Measurements from ENCODE around the gene WASF3. TPM values are rescaled to one million over a fixed set of nuclear protein-coding genes. Genes with fewer than 3 reads are reported as not detected.

The WASF3 gene
- total and polyA plus RNA-seq, 2 of the 13 experiments (the other 11 are each of a cell fraction or from before 2014, with no cell fraction given): 10.4 to 17.2 TPM

GRCh38 chr13:26539738-26540292, 17.7 kb upstream of the WASF3 start:
- POLR2A ChIA-PET: no interaction called here
- TF ChIP-seq SIN3B (IDR thresholded peaks at IDR 0.05; ENCODE audit: low read length) (no peak), USF2 (IDR thresholded peaks at IDR 0.05; ENCODE audit: low read depth, low read length) (no peak), USF2 (CRISPR knock-in tag; IDR thresholded peaks at IDR 0.05; ENCODE audit: borderline replicate concordance) (no peak), NR3C1 (CRISPR knock-in tag; IDR thresholded peaks at IDR 0.05) (no peak), ERF (CRISPR knock-in tag; IDR thresholded peaks at IDR 0.05) (no peak)
- peaks cover 19% of the 10 kb centered on the region for H3K4me1 ChIP-seq (ENCODE audit: insufficient read depth, low read length)
- CTCF ChIA-PET (ENCODE audit: low intra/inter-chr PET ratio, low total read pairs): no interaction called here
- H3K79me2 ChIP-seq (ENCODE audit: insufficient read depth, low read length): no peaks in the 10 kb centered on the region
- intact Hi-C loops (cut with micrococcal nuclease; ENCODE audit: unreplicated experiment) (no loop called here), in situ Hi-C loops (cut with HindIII; ENCODE audit: extremely low pct_ligation_motif_present, low pct_unique_long_range_greater_than_20kb) (no loop called here)
- H3K4me2 ChIP-seq (ENCODE audit: low read depth, low read length): no peak overlapping the region
- no peak overlapping the region for H2AFZ ChIP-seq (ENCODE audit: low read length)
- no peak overlapping the region for H3K9ac ChIP-seq (ENCODE audit: insufficient read depth, low read depth, low read length)
- ATAC-seq: no peak
- BruUV-seq (replicated peaks): no TSS peak
- no peaks in the 10 kb centered on the region for H3K27me3 ChIP-seq (ENCODE audit: control insufficient read depth in 1 of 2, insufficient read depth in 2 of 2, low read length in 2 of 2)
- no peaks in the 10 kb centered on the region for H3K36me3 ChIP-seq (replicated peaks in 1 of 2; ENCODE audit: control insufficient read depth in 1 of 2, insufficient read depth in 2 of 2, low read length in 2 of 2)
- no peak overlapping the region for H3K4me3 ChIP-seq (replicated peaks in 1 of 3; ENCODE audit: insufficient read depth in 1 of 3, low read depth in 2 of 3, low read length in 3 of 3)
- H3K9me3 ChIP-seq (ENCODE audit: low read length): no peaks in the 10 kb centered on the region
- FAIRE-seq: no peak
- no peak overlapping the region for H3K27ac ChIP-seq (ENCODE audit: extremely low read length, insufficient read depth, low read length)
- H4K20me1 ChIP-seq (ENCODE audit: insufficient read depth, low read length): no peaks in the 10 kb centered on the region
- DNase-seq (ENCODE audit: low spot score): no peak
- WGBS (ENCODE audit: low lambda C conversion rate): 13% methylated on average over 2 of the region's 2 CpGs

- Histone ChIP-seq H3K4me2 (ENCODE audit: low read depth, low read length) (no peak overlapping the region), H3K9ac (ENCODE audit: insufficient read depth, low read depth, low read length) (no peak overlapping the region), H3K79me2 (ENCODE audit: insufficient read depth, low read length) (no peaks in the 10 kb centered on the region), H3K27ac (ENCODE audit: extremely low read length, insufficient read depth, low read length) (no peak overlapping the region), H3K4me1 (ENCODE audit: insufficient read depth, low read length) (peaks cover 24% of the 10 kb centered on the region), H3K27me3 (ENCODE audit: control insufficient read depth in 1 of 2, insufficient read depth in 2 of 2, low read length in 2 of 2) (no peaks in the 10 kb centered on the region), H4K20me1 (ENCODE audit: insufficient read depth, low read length) (no peaks in the 10 kb centered on the region), H3K36me3 (replicated peaks in 1 of 2; ENCODE audit: control insufficient read depth in 1 of 2, insufficient read depth in 2 of 2, low read length in 2 of 2) (no peaks in the 10 kb centered on the region), H2AFZ (ENCODE audit: low read length) (no peak overlapping the region), H3K4me3 (replicated peaks in 1 of 3; ENCODE audit: insufficient read depth in 1 of 3, low read depth in 2 of 3, low read length in 3 of 3) (no peak overlapping the region), H3K9me3 (ENCODE audit: low read length) (no peaks in the 10 kb centered on the region)
- no peak for TF ChIP-seq ZFYVE20 (CRISPR knock-in tag; IDR thresholded peaks at IDR 0.05; ENCODE audit: borderline replicate concordance, low read depth)
- TF ChIP-seq MEIS1 (CRISPR knock-in tag; IDR thresholded peaks at IDR 0.05; ENCODE audit: borderline replicate concordance): no peak
- TF ChIP-seq JUN (CRISPR knock-in tag; IDR thresholded peaks at IDR 0.05): no peak
- ChIA-PET POLR2A (no interaction called here), CTCF (ENCODE audit: low intra/inter-chr PET ratio, low total read pairs) (no interaction called here)
- intact Hi-C loops (cut with micrococcal nuclease; ENCODE audit: unreplicated experiment) (no loop called here), in situ Hi-C loops (cut with HindIII; ENCODE audit: extremely low pct_ligation_motif_present, low pct_unique_long_range_greater_than_20kb) (no loop called here)
- no TSS peak for BruUV-seq (replicated peaks)
- ATAC-seq (no peak), FAIRE-seq (no peak), DNase-seq (ENCODE audit: low spot score) (no peak)
- 7% methylated on average over 3 of the region's 3 CpGs for WGBS (ENCODE audit: low lambda C conversion rate)
Observed at GRCh38 chr13:26540334-26540733, 17.1 kb upstream of the WASF3 start.

Data from HepG2 (cell line).